A673 (cell line): ENCODE results near the gene PRRG1. TPM values are rescaled to one million over a fixed set of nuclear protein-coding genes. Genes with fewer than 3 reads are reported as not detected.

Source experiments
- BruUV-seq: library from RNA; stranded (reverse); fragments of 400-500 nt; replicated peaks from 2 replicates; lab custom pipeline; 2021; lab: Mats Ljungman, UMichigan
- CTCF ChIA-PET: fragments of 300-600 bp; sonication (Branson Sonifier 250); formaldehyde crosslinking; loops from one replicate; lab custom pipeline; 2022; ENCODE audit warnings: antibody characterized with exemption; lab: Charles Lee
- POLR2A ChIA-PET: fragments of 300-600 bp; sonication (Branson Sonifier 250); formaldehyde crosslinking; loops from one replicate; lab custom pipeline; 2022; ENCODE audit warnings: antibody characterized with exemption; ENCODE audit not compliant: low non-redundant PET; lab: Charles Lee
- DNase-seq: peaks from one replicate; pipeline ENCODE4 v3.0.0-alpha.2; 2015; ENCODE audit warnings: low spot score
- H3K27ac ChIP-seq: fragments of 200-600 bp; sonication (generic); 2 replicates; pipeline ENCODE4 v1.5.1; 2016; ENCODE audit warnings: mixed run types, low read depth, mild to moderate bottlenecking, mixed read lengths, antibody characterized with exemption, low read length; ENCODE audit not compliant: poor library complexity, severe bottlenecking
- H3K27me3 ChIP-seq: fragments of 200-600 bp; sonication (generic); replicated peaks from 2 replicates; pipeline ENCODE4 v1.6.1; 2017; ENCODE audit warnings: mixed run types, low read depth, mild to moderate bottlenecking, mixed read lengths, antibody characterized with exemption, low read length; ENCODE audit not compliant: insufficient read depth, poor library complexity
- H3K36me3 ChIP-seq: fragments of 200-600 bp; sonication (generic); 2 replicates; pipeline ENCODE4 v1.6.1; 2016; ENCODE audit warnings: mixed run types, mild to moderate bottlenecking, mixed read lengths, antibody characterized with exemption, low read length; ENCODE audit not compliant: insufficient read depth, poor library complexity, severe bottlenecking
- H3K4me1 ChIP-seq: fragments of 200-600 bp; sonication (generic); 2 replicates; pipeline ENCODE4 v1.6.1; 2017; ENCODE audit warnings: mixed run types, mild to moderate bottlenecking, mixed read lengths, antibody characterized with exemption, low read length; ENCODE audit not compliant: insufficient read depth, poor library complexity, severe bottlenecking
- H3K4me3 ChIP-seq: fragments of 200-600 bp; sonication (generic); 2 replicates; pipeline ENCODE4 v1.5.1; 2016; ENCODE audit warnings: low read depth, mixed run types, mild to moderate bottlenecking, mixed read lengths, low read length; ENCODE audit not compliant: poor library complexity, severe bottlenecking
- H3K9me3 ChIP-seq: fragments of 200-600 bp; sonication (generic); 2 replicates; pipeline ENCODE4 v1.6.1; 2016; ENCODE audit warnings: mixed run types, low read depth, mild to moderate bottlenecking, mixed read lengths, antibody characterized with exemption, low read length; ENCODE audit not compliant: poor library complexity, severe bottlenecking
- EZH2 ChIP-seq: fragments of 200-600 bp; sonication (generic); IDR thresholded peaks from 2 replicates; pipeline ENCODE4 v1.6.1; 2017; ENCODE audit warnings: borderline replicate concordance, low read depth, mild to moderate bottlenecking, mixed read lengths, antibody characterized with exemption, low read length; ENCODE audit not compliant: poor library complexity, severe bottlenecking
- intact Hi-C: fragments of 100-400 bp; cut with micrococcal nuclease; formaldehyde crosslinking; loops from one replicate; pipeline ENCODE4 v1.10.0; 2022; ENCODE audit not compliant: unreplicated experiment
- total RNA-seq: library from RNA; stranded (reverse); gene quantifications from 2 replicates; pipeline ENCODE4 v1.2.3, GENCODE V29; 2021
- TF ChIP-seq, protein P1 (sequence below): fragments of 300-800, 200-600 bp; sonication (generic); conservative IDR thresholded peaks from 2 replicates; pipeline ENCODE4 v1.5.1; 2017; ENCODE audit warnings: low read depth, mild to moderate bottlenecking, antibody characterized with exemption, low read length, moderate library complexity, mixed read lengths

PRRG1 gene
- total RNA-seq, 1 experiment from 2014 or later = 10.4 TPM

DNA sequence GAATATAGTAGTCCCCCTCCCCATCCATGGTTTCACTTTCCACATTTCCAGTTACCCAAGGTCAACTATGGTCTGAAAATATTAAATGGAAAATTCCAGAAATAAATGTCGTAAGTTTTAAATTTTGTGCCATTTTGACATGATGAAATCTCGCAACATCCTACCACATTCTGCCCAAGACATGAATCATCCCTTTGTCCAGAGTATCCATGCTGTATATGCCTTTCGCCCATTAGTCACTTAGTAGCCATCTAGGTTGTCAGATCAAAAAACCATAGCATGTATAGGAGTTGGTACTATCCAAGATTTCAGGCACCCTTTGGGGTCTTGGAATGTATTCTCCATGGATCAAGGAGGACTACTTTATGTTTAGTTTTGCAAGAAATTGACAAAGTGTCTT lies 8.3 kb downstream of the PRRG1 start:
- Histone ChIP-seq H3K27ac (no peak overlapping the region), H3K27me3 (no peaks in the 10 kb centered on the region)
- POLR2A ChIA-PET = no interaction called here

DNA sequence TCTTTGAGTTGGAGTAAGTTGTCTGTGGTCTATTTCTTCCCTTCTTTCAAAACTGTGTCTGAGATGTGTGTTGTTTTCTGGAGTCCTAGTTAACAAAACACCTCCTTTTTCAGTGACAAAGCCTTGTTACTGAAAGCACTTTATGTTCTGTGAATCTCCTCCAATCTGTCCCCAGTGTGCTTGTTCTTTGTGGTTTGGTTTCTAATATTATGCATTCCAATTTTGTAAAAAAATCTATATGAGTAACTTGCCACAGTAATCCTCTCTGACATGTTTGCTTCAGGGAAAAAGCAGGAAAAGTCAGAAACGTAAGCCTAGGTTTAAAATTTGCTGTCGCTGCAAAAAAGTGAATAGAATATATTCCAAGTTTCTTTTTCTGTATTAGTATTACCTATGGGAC lies 12.4 kb downstream of the PRRG1 start:
- CTCF ChIA-PET = no interaction called here
- H3K27ac ChIP-seq = no peak overlapping the region
- TF ChIP-seq, protein P1, sequence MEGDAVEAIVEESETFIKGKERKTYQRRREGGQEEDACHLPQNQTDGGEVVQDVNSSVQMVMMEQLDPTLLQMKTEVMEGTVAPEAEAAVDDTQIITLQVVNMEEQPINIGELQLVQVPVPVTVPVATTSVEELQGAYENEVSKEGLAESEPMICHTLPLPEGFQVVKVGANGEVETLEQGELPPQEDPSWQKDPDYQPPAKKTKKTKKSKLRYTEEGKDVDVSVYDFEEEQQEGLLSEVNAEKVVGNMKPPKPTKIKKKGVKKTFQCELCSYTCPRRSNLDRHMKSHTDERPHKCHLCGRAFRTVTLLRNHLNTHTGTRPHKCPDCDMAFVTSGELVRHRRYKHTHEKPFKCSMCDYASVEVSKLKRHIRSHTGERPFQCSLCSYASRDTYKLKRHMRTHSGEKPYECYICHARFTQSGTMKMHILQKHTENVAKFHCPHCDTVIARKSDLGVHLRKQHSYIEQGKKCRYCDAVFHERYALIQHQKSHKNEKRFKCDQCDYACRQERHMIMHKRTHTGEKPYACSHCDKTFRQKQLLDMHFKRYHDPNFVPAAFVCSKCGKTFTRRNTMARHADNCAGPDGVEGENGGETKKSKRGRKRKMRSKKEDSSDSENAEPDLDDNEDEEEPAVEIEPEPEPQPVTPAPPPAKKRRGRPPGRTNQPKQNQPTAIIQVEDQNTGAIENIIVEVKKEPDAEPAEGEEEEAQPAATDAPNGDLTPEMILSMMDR = no peak
- no peak for TF ChIP-seq EZH2
- H3K36me3 ChIP-seq = no peaks in the 10 kb centered on the region
- BruUV-seq = no TSS peak
- peaks cover 14% of the 10 kb centered on the region for H3K9me3 ChIP-seq
- intact Hi-C loops = no loop called here
- POLR2A ChIA-PET = no interaction called here
- no peaks in the 10 kb centered on the region for H3K27me3 ChIP-seq
- peaks cover 4% of the 10 kb centered on the region for H3K4me1 ChIP-seq
- H3K4me3 ChIP-seq = no peak overlapping the region
- no peak for DNase-seq

More for the DNA sequence above, 8.3 kb downstream of the PRRG1 start:
- CTCF ChIA-PET = no interaction called here
- Histone ChIP-seq H3K36me3 (no peaks in the 10 kb centered on the region), H3K4me1 (peaks cover 4% of the 10 kb centered on the region), H3K4me3 (no peak overlapping the region), H3K9me3 (peaks cover 14% of the 10 kb centered on the region)
- BruUV-seq = no TSS peak
- TF ChIP-seq EZH2 = no peak
- TF ChIP-seq, protein P1 = no peak
- intact Hi-C loops = no loop called here
- DNase-seq = no peak

DNA sequence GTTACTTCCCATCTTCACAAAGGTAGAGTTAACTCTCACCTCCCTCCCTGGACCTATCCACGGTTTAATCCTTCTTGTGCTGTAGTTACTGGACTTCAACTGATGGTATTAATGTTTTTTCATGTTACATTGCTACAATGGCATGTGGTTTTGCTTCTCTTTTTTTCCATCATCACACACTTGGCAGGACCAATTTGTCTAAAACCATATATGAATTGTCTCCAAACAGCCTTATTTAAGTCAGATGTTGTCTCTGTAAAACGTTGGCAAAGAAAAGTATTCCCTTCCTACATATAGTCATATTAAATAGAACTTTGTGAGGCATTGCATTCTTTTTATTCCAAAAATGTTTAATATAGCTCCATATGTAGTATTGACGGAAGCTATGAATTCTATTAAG lies 15.5 kb downstream of the PRRG1 start:
- TF ChIP-seq, protein P1 = no peak
- TF ChIP-seq EZH2 = no peak
- intact Hi-C loops = no loop called here
- ChIA-PET CTCF (no interaction called here), POLR2A (no interaction called here)
- DNase-seq = no peak
- H3K36me3 ChIP-seq = no peaks in the 10 kb centered on the region
- peaks cover 4% of the 10 kb centered on the region for H3K4me1 ChIP-seq
- H3K27me3 ChIP-seq = no peaks in the 10 kb centered on the region
- BruUV-seq = no TSS peak
- H3K4me3 ChIP-seq = no peak overlapping the region
- H3K27ac ChIP-seq = no peak overlapping the region
- peaks cover 7% of the 10 kb centered on the region for H3K9me3 ChIP-seq
